PC-3 (cell line): ENCODE measurements around the gene OPRM1.

Source experiments
- EZH2 ChIP-seq: fragments of 300-600 bp; sonication (generic); IDR thresholded peaks from one replicate; pipeline ENCODE4 v1.6.1; 2017; ENCODE audit warnings: antibody characterized with exemption, mild to moderate bottlenecking, low read length; ENCODE audit not compliant: unreplicated experiment
- EZH2phosphoT487 ChIP-seq: fragments of 300-600 bp; sonication (generic); IDR thresholded peaks from 2 replicates; pipeline ENCODE4 v1.6.1; 2018; ENCODE audit warnings: mild to moderate bottlenecking, antibody characterized with exemption, low read length, borderline replicate concordance
- TF ChIP-seq, protein P1 (sequence below): fragments of 300-600 bp; sonication (generic); conservative IDR thresholded peaks from 2 replicates; pipeline ENCODE4 v1.5.1; 2017; ENCODE audit warnings: antibody characterized with exemption, low read depth, mild to moderate bottlenecking, low read length

- no peak for TF ChIP-seq EZH2
- TF ChIP-seq, protein P1, sequence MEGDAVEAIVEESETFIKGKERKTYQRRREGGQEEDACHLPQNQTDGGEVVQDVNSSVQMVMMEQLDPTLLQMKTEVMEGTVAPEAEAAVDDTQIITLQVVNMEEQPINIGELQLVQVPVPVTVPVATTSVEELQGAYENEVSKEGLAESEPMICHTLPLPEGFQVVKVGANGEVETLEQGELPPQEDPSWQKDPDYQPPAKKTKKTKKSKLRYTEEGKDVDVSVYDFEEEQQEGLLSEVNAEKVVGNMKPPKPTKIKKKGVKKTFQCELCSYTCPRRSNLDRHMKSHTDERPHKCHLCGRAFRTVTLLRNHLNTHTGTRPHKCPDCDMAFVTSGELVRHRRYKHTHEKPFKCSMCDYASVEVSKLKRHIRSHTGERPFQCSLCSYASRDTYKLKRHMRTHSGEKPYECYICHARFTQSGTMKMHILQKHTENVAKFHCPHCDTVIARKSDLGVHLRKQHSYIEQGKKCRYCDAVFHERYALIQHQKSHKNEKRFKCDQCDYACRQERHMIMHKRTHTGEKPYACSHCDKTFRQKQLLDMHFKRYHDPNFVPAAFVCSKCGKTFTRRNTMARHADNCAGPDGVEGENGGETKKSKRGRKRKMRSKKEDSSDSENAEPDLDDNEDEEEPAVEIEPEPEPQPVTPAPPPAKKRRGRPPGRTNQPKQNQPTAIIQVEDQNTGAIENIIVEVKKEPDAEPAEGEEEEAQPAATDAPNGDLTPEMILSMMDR, result no peak
- no peak for TF ChIP-seq EZH2phosphoT487
Measured at GRCh38 chr6:154222716-154223115, 183.7 kb downstream of the OPRM1 start.
